GM08714 (cell line): ENCODE measurements around the gene PDSS2.
"Not testable (repeated sequence)": the region's sequence is repeated elsewhere in the genome, so short reads cannot be mapped to it uniquely, and the experiment has no call there.

Experiments used
- H3K4me3 ChIP-seq: fragments of 200-500 bp; sonication (Bioruptor generic); 2 replicates; pipeline ENCODE4 v1.5.1; 2014; ENCODE audit warnings: mild to moderate bottlenecking, low read length, inconsistent platforms
- ZNF274 ChIP-seq: IDR thresholded peaks from 2 replicates; pipeline ENCODE4 v1.6.1; 2012; ENCODE audit warnings: mild to moderate bottlenecking, low read depth, low read length

Gene PDSS2

GRCh38 chr6:107209406-107210305, 249.7 kb downstream of the PDSS2 start:
- no peak overlapping the region for H3K4me3 ChIP-seq
- no peak for TF ChIP-seq ZNF274

GRCh38 chr6:107207251-107207873, 252.0 kb downstream of the PDSS2 start:
- no peak for TF ChIP-seq ZNF274
- no peak overlapping the region for H3K4me3 ChIP-seq

GRCh38 chr6:107205058-107205998, 254.0 kb downstream of the PDSS2 start:
- no peak for TF ChIP-seq ZNF274
- H3K4me3 ChIP-seq: no peak overlapping the region

- no peak overlapping the region for H3K4me3 ChIP-seq
- no peak for TF ChIP-seq ZNF274
These were observed 256.4 kb downstream of the PDSS2 start for GRCh38 chr6:107202876-107203468.

GRCh38 chr6:107198631-107199416, 260.5 kb downstream of the PDSS2 start:
- no peak overlapping the region for H3K4me3 ChIP-seq
- TF ChIP-seq ZNF274: no peak

- TF ChIP-seq ZNF274: no peak
- H3K4me3 ChIP-seq: no peak overlapping the region
These were observed 263.2 kb downstream of the PDSS2 start for GRCh38 chr6:107196152-107196551.

GRCh38 chr6:107194723-107195122, 264.6 kb downstream of the PDSS2 start:
- H3K4me3 ChIP-seq: not testable (repeated sequence)

- H3K4me3 ChIP-seq: no peak overlapping the region
- no peak for TF ChIP-seq ZNF274
These were observed 266.5 kb downstream of the PDSS2 start for GRCh38 chr6:107192830-107193229.

GRCh38 chr6:107187630-107188029, 271.7 kb downstream of the PDSS2 start:
- no peak for TF ChIP-seq ZNF274
- H3K4me3 ChIP-seq: no peak overlapping the region

GRCh38 chr6:107186047-107186446, 273.3 kb downstream of the PDSS2 start:
- no peak for TF ChIP-seq ZNF274
- no peak overlapping the region for H3K4me3 ChIP-seq

GRCh38 chr6:107185391-107185970, 273.9 kb downstream of the PDSS2 start:
- no peak overlapping the region for H3K4me3 ChIP-seq
- no peak for TF ChIP-seq ZNF274

- TF ChIP-seq ZNF274: no peak
- no peak overlapping the region for H3K4me3 ChIP-seq
These were observed 274.9 kb downstream of the PDSS2 start for GRCh38 chr6:107184435-107184834.

- no peak for TF ChIP-seq ZNF274
- no peak overlapping the region for H3K4me3 ChIP-seq
These were observed 279.3 kb downstream of the PDSS2 start for GRCh38 chr6:107180099-107180498.

- TF ChIP-seq ZNF274: no peak
- H3K4me3 ChIP-seq: no peak overlapping the region
These were observed 280.4 kb downstream of the PDSS2 start for GRCh38 chr6:107179004-107179403.
